DND-41 (cell line): ENCODE results near the gene PTBP1.

Experiments
- CTCF ChIP-seq: IDR thresholded peaks from 2 replicates; pipeline ENCODE4 v1.5.1; 2012; ENCODE audit warnings: borderline replicate concordance, low read length, moderate library complexity, mild to moderate bottlenecking; ENCODE audit not compliant: poor library complexity, severe bottlenecking; ENCODE audit errors: extremely low read depth
- EZH2 ChIP-seq: IDR thresholded peaks from 3 replicates; pipeline ENCODE4 v1.6.1; 2012; ENCODE audit warnings: borderline replicate concordance, low read depth, mild to moderate bottlenecking, moderate library complexity, low read length, inconsistent platforms; ENCODE audit not compliant: severe bottlenecking

GRCh38 chr19:835210-835810 is 38.1 kb downstream of the PTBP1 start:
- TF ChIP-seq CTCF (no peak), EZH2 (no peak)
